Effector memory CD8-positive, alpha-beta T cell (primary cell): ENCODE data around the gene KRT3.

ENCODE experiments used
- ATAC-seq: fragments of 150-1000 bp; cut with Tn5 transposase; replicated peaks from 2 replicates; pipeline ENCODE4 v1.10.0; 2021; ENCODE audit warnings: mild to moderate bottlenecking, moderate library complexity
- DNase-seq, 3 experiments: peaks; one replicate each; pipeline ENCODE4 v3.0.0; 2021
- H3K27ac Mint-ChIP-seq, 2 donors: one replicate each; pipeline ENCODE4 v1.8.0; 2022; ENCODE audit warnings: mild to moderate bottlenecking in 2 of 2, mixed read lengths in 2 of 2, moderate library complexity in 2 of 2
- H3K27me3 Mint-ChIP-seq, 2 donors: one replicate each; pipeline ENCODE4 v1.8.0; 2022; ENCODE audit warnings: mixed read lengths in 2 of 2
- H3K36me3 Mint-ChIP-seq: one replicate; pipeline ENCODE4 v1.8.0; 2022; ENCODE audit warnings: mild to moderate bottlenecking, moderate library complexity, mixed read lengths; ENCODE audit not compliant: insufficient read depth
- H3K4me1 Mint-ChIP-seq, 2 donors: one replicate each; pipeline ENCODE4 v1.8.0; 2022; ENCODE audit warnings: low read depth in 2 of 2, mixed read lengths in 2 of 2
- H3K4me3 Mint-ChIP-seq, 2 donors: one replicate each; pipeline ENCODE4 v1.8.0; 2022; ENCODE audit warnings: mild to moderate bottlenecking in 2 of 2, mixed read lengths in 2 of 2, moderate library complexity in 2 of 2
- H3K9me3 Mint-ChIP-seq, 2 donors: one replicate each; pipeline ENCODE4 v1.8.0; 2022; ENCODE audit warnings: mixed read lengths in 2 of 2

The KRT3 gene

GRCh38 chr12:52742196-52742580, 53.7 kb downstream of the KRT3 start:
- no peak overlapping the region for H3K27ac Mint-ChIP-seq
- no peaks in the 10 kb centered on the region for H3K9me3 Mint-ChIP-seq
- ATAC-seq (no peak), DNase-seq (no peak)
- H3K4me1 Mint-ChIP-seq: peaks cover 0 to 5% of the 10 kb centered on the region in 2 donors
- no peak overlapping the region for H3K4me3 Mint-ChIP-seq
- peaks cover 44 to 77% of the 10 kb centered on the region in 2 donors for H3K27me3 Mint-ChIP-seq
- no peaks in the 10 kb centered on the region for H3K36me3 Mint-ChIP-seq

DNA sequence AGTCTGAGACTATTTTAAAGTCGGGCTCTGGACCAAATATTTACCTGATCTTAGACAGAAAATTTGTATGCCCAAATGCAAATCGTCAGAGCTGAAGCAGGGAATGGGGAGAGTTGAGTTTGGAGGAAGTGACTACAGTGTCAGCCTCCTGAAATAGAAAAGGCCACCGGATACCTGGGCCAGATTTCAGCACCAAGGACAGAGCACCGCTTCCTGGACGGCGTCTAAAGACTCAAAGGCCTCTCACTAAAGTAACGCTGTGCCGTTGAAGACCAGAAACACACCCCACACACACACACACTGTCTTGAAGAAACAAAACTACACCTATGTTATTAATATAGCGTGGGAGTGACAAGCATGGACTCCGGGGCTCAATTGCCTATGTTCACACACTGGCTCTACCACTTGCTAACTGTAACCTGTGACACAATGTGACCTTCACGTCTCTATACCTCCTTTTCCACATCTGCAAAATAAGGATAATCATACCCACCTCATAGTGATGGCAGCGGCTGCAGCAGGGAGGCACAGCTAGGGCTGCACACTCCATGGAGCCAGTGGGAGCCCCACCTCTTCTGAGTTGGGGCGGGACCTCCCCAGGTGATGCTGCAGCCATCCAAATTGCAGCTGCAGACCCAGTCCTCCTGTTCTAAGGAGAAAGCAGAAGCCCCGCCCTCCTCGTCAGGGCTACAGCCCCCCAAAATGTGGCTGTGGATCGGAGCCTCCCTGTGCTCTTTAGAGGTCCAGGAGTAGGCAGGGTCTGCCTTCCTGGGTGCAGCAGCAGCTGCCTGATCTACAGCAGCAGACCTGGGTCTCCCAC, 54.3 kb downstream of the KRT3 start:
- no peak overlapping the region for H3K4me3 Mint-ChIP-seq
- H3K4me1 Mint-ChIP-seq: peaks cover 0 to 5% of the 10 kb centered on the region in 2 donors
- H3K27ac Mint-ChIP-seq: no peak overlapping the region
- DNase-seq: peak; percentile 40 to 53 (median 42)
- H3K27me3 Mint-ChIP-seq: peaks cover 50 to 77% of the 10 kb centered on the region in 2 donors
- ATAC-seq: peak; percentile 35
- no peaks in the 10 kb centered on the region for H3K9me3 Mint-ChIP-seq
- no peaks in the 10 kb centered on the region for H3K36me3 Mint-ChIP-seq

DNA sequence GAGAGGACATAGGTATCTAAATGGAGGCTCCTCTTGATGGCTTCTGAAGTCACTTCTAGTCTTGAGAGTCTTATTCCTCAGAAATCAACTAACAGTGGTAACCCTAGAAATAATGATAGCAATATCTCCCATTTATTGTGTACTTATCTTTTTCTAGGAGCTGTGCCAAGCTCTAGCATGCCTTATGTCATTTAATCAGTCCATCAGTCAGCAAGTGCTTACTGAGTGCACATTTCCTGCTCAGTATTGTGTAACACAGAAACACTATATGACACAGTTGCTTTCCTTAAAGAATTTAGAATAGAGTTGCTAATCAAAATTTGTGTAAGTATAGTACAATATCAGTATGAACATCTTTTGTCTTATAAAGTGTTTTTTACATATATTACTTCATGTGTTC, 55.3 kb downstream of the KRT3 start:
- no peaks in the 10 kb centered on the region for H3K9me3 Mint-ChIP-seq
- ATAC-seq (no peak), DNase-seq (no peak)
- H3K4me1 Mint-ChIP-seq: peaks cover 0 to 5% of the 10 kb centered on the region in 2 donors
- no peak overlapping the region for H3K4me3 Mint-ChIP-seq
- H3K27ac Mint-ChIP-seq: no peak overlapping the region
- no peaks in the 10 kb centered on the region for H3K36me3 Mint-ChIP-seq
- H3K27me3 Mint-ChIP-seq: peaks cover 52 to 77% of the 10 kb centered on the region in 2 donors

GRCh38 chr12:52739963-52740362, 56.0 kb downstream of the KRT3 start:
- Mint-ChIP-seq H3K27me3 (peaks cover 57 to 77% of the 10 kb centered on the region in 2 donors), H3K27ac (no peak overlapping the region), H3K4me1 (peaks cover 0 to 5% of the 10 kb centered on the region in 2 donors), H3K36me3 (peaks cover 2% of the 10 kb centered on the region), H3K4me3 (no peak overlapping the region), H3K9me3 (no peaks in the 10 kb centered on the region)
- no peak for DNase-seq
- no peak for ATAC-seq
